SU-DHL-6 (cell line): ENCODE measurements around the gene SLC12A7.

Experiments
- H2AFZ ChIP-seq: fragments of 200-600 bp; sonication (generic); 2 replicates; pipeline ENCODE4 v1.6.1; 2014; ENCODE audit warnings: low read depth, mild to moderate bottlenecking, moderate library complexity, mixed read lengths, antibody characterized with exemption, low read length; ENCODE audit not compliant: severe bottlenecking
- H3F3A ChIP-seq: fragments of 200-600 bp; shearing (Covaris generic); 2 replicates; pipeline ENCODE4 v1.6.0; 2016; ENCODE audit warnings: antibody characterized with exemption, mild to moderate bottlenecking; ENCODE audit not compliant: insufficient read depth
- H3K27ac ChIP-seq: fragments of 200-600 bp; sonication (generic); 2 replicates; pipeline ENCODE4 v1.5.1; 2016; ENCODE audit warnings: low read depth, mild to moderate bottlenecking, low read length, moderate library complexity, mixed read lengths
- H3K27me3 ChIP-seq: fragments of 200-600 bp; sonication (generic), shearing (Covaris generic); 2 replicates; pipeline ENCODE4 v1.6.0; 2014; ENCODE audit warnings: mild to moderate bottlenecking, low read length
- H3K36me3 ChIP-seq: fragments of 200-600 bp; sonication (generic); 2 replicates; pipeline ENCODE4 v1.6.1; 2014; ENCODE audit warnings: mild to moderate bottlenecking, low read length, mixed read lengths
- H3K4me2 ChIP-seq: fragments of 300-600, 200-600 bp; shearing (Covaris generic), sonication (generic); 2 replicates; pipeline ENCODE4 v1.6.0; 2014; ENCODE audit warnings: low read length, low read depth, mild to moderate bottlenecking; ENCODE audit not compliant: poor library complexity, severe bottlenecking
- H3K4me3 ChIP-seq: fragments of 200-600 bp; sonication (generic); 2 replicates; pipeline ENCODE4 v1.5.1; 2014; ENCODE audit warnings: antibody characterized with exemption, low read length, mild to moderate bottlenecking, mixed read lengths; ENCODE audit not compliant: insufficient read depth, poor library complexity, severe bottlenecking
- H3K79me2 ChIP-seq: fragments of 200-600 bp; sonication (generic); 2 replicates; pipeline ENCODE4 v1.6.1; 2014; ENCODE audit warnings: mild to moderate bottlenecking, low read length, moderate library complexity; ENCODE audit not compliant: insufficient read depth
- H3K9ac ChIP-seq: fragments of 200-600 bp; sonication (generic); 2 replicates; pipeline ENCODE4 v1.7.0; 2014; ENCODE audit warnings: mild to moderate bottlenecking, low read length
- H3K9me2 ChIP-seq: fragments of 200-600 bp; sonication (generic); replicated peaks from 2 replicates; pipeline ENCODE4 v1.6.1; 2014; ENCODE audit warnings: low read length; ENCODE audit not compliant: insufficient read depth
- H3K9me3 ChIP-seq: fragments of 200-600 bp; sonication (generic); 2 replicates; pipeline ENCODE4 v1.6.1; 2014; ENCODE audit warnings: low read length, mixed read lengths; ENCODE audit not compliant: insufficient read depth
- H4K20me1 ChIP-seq: fragments of 200-600 bp; sonication (generic); 2 replicates; pipeline ENCODE4 v1.6.1; 2014; ENCODE audit warnings: low read depth, mild to moderate bottlenecking, antibody characterized with exemption, low read length, moderate library complexity, mixed read lengths
- CTCF ChIP-seq: fragments of 200-600 bp; sonication (generic); IDR thresholded peaks from one replicate; pipeline ENCODE4 v1.5.1; 2017; ENCODE audit warnings: antibody characterized with exemption, mild to moderate bottlenecking, low read length, moderate library complexity; ENCODE audit not compliant: insufficient read depth, poor library complexity, severe bottlenecking
- EZH2phosphoT487 ChIP-seq: fragments of 200-600 bp; sonication (generic), shearing (Covaris generic); conservative IDR thresholded peaks from 2 replicates; pipeline ENCODE4 v1.6.1; 2018; ENCODE audit warnings: mild to moderate bottlenecking, antibody characterized with exemption, low read length, moderate library complexity, mixed read lengths

Gene SLC12A7

DNA sequence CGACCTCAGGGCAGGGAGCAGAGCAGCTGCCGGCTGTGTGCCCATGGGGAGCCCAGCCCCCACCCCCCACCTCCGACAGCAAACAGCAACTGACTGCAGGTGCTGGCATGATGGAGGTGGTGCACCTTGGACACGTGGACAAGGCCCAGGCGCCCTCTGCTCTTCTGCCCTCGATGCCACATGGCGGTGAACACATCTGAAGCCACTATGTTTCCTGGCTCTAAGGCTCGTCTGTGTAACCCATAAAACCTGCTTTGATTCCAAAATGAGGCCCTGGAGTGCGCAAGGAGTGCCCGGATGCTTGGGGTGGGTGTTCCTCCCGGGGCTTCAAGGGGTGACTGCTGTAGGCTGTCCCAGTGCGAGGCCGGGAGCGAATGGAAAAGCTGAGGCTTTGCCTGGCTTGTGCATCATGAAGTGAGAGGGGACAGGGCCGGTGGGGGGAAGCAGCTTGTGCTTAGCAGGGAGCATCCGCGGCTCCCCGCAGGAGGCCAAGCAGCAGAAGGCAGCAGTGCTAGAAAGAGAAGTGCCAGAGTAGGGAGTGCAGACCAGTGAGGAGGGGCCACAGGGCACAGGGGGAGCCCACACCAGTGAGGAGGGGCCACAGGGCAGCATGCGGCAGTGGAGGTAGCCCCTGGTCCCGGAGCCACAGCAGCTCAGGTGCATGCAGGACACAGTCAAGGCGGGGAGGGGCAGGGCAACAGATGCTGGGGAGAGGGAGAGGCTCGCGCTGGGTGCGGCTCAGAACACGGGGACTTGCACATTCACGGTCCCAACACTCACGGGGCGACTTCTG is 73.2 kb downstream of the SLC12A7 start:
- Histone ChIP-seq H2AFZ (no peak overlapping the region), H3K4me2 (no peak overlapping the region), H3K27me3 (no peaks in the 10 kb centered on the region), H4K20me1 (no peaks in the 10 kb centered on the region), H3K9me3 (no peaks in the 10 kb centered on the region), H3K4me3 (no peak overlapping the region), H3K79me2 (no peaks in the 10 kb centered on the region), H3K27ac (no peak overlapping the region), H3F3A (no peaks in the 10 kb centered on the region), H3K9me2 (no peaks in the 10 kb centered on the region), H3K9ac (no peak overlapping the region), H3K36me3 (no peaks in the 10 kb centered on the region)
- TF ChIP-seq CTCF (no peak), EZH2phosphoT487 (no peak)

DNA sequence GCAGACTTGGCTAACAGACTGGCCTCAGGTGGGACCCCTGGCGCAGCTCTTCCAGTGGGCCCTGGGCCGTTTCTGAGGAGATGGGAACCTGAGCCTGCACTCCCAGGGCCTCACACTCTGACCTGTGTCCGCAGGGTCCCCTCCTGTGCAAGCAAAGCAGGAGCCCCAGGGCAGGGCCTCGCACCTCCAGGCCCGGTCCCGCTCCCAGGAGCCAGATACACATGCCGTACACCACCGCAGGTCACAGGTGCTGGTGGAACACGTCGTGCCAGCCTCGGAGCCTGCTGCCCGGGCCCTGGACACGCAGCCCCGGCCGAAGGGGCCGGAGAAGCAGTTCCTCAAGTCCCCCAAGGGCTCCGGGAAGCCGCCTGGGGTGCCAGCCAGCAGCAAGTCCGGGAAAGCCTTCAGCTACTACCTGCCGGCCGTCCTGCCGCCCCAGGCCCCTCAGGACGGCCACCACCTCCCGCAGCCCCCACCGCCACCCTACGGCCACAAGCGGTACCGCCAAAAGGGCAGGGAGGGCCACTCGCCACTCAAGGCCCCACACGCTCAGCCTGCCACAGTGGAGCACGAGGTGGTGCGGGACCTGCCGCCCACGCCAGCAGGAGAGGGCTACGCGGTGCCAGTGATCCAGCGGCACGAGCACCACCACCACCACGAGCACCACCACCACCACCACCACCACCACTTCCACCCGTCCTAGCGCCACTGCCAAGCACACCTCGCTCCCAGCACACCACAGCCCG is 74.0 kb downstream of the SLC12A7 start:
- no peak overlapping the region for H3K9ac ChIP-seq
- H4K20me1 ChIP-seq, result no peaks in the 10 kb centered on the region
- TF ChIP-seq EZH2phosphoT487 (no peak), CTCF (no peak)
- H3K36me3 ChIP-seq, result no peaks in the 10 kb centered on the region
- no peaks in the 10 kb centered on the region for H3K9me2 ChIP-seq
- H3K4me3 ChIP-seq, result no peak overlapping the region
- H3K27ac ChIP-seq, result no peak overlapping the region
- no peak overlapping the region for H3K4me2 ChIP-seq
- H3K9me3 ChIP-seq, result no peaks in the 10 kb centered on the region
- H2AFZ ChIP-seq, result no peak overlapping the region
- H3K79me2 ChIP-seq, result no peaks in the 10 kb centered on the region
- H3K27me3 ChIP-seq, result no peaks in the 10 kb centered on the region
- no peaks in the 10 kb centered on the region for H3F3A ChIP-seq

- Histone ChIP-seq H3K36me3 (no peaks in the 10 kb centered on the region), H3K27ac (no peak overlapping the region), H3K27me3 (no peaks in the 10 kb centered on the region), H3F3A (no peaks in the 10 kb centered on the region), H2AFZ (no peak overlapping the region), H3K9me2 (no peaks in the 10 kb centered on the region), H3K9me3 (no peaks in the 10 kb centered on the region), H3K79me2 (no peaks in the 10 kb centered on the region), H4K20me1 (no peaks in the 10 kb centered on the region), H3K9ac (no peak overlapping the region), H3K4me3 (no peak overlapping the region), H3K4me2 (no peak overlapping the region)
- TF ChIP-seq EZH2phosphoT487 (no peak), CTCF (no peak)
Observed at GRCh38 chr5:1037123-1037670, 74.7 kb downstream of the SLC12A7 start.
